PC-9 (cell line): Measurements from ENCODE around the gene RIPOR2.

Experiments
- CTCF ChIP-seq: fragments of 200-600 bp; sonication (generic); conservative IDR thresholded peaks from 2 replicates; pipeline ENCODE4 v1.6.1; 2017; ENCODE audit warnings: mixed run types, antibody characterized with exemption, mild to moderate bottlenecking, moderate library complexity
- EZH2 ChIP-seq: fragments of 200-600 bp; sonication (generic); IDR thresholded peaks from 2 replicates; pipeline ENCODE4 v1.8.0; 2017; ENCODE audit warnings: antibody characterized with exemption, low read depth

- no peak for TF ChIP-seq CTCF
- no peak for TF ChIP-seq EZH2
Observed at GRCh38 chr6:24972311-24972958, 36.7 kb upstream of the RIPOR2 start.
